Activated CD4-positive, alpha-beta T cell treated with anti-CD3 and anti-CD28 coated beads, Interleukin-2, amount 50 U/mL, for 24 hours (primary cell): ENCODE data around the gene BGN.

Source experiments
- DNase-seq, 2 donors: peaks; one replicate each; pipeline ENCODE4 v3.0.0-alpha.2; 2020; ENCODE audit warnings: low read depth in 1 of 2, low spot score in 1 of 2

The BGN gene

DNA sequence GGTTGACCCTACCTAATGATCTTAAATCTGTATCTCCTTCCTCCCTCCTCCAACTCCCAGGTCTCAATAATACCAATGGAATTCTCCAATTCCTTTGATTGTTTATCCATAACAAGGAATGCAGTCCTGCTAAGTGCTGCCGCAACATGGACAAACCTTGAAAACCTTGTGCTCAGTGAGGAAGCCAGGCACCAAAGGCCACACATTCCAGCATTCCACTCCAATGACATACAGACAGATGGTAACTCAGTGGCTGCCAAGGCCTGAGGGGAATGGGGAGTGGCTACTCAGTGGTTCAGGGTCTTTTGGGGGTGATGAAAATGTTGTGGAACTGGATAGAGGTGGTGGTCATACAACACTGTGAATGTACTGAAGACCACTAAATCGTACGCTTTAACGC lies 34.8 kb upstream of the BGN start:
- DNase-seq, result no peak

GRCh38 chrX:153460826-153461225 lies 34.0 kb upstream of the BGN start:
- DNase-seq, result peak in 1 of 2 donors; percentile 9

DNA sequence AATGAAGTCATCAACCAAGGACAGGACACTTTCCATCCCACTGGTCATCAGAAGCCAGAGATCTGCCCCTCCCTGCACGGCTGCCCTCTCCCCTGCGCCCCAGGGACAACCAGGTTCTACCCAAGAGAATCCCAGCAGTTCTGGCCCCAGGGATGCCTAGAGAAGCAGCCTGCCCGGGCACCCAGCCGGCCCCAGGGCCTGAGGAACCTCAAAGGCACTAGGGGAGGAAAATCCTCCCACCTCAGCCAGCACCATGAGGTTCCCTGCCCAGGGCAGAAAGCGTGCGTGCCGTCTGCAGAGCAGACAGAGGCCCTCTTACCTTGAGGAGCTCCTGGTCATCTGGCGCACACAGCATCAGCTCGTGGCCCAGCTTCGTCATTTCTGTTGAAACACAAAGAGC lies 32.5 kb upstream of the BGN start:
- no peak for DNase-seq

GRCh38 chrX:153463031-153463430 lies 31.7 kb upstream of the BGN start:
- no peak for DNase-seq

- DNase-seq, result no peak
Observed at GRCh38 chrX:153463556-153463955, 31.2 kb upstream of the BGN start.

DNA sequence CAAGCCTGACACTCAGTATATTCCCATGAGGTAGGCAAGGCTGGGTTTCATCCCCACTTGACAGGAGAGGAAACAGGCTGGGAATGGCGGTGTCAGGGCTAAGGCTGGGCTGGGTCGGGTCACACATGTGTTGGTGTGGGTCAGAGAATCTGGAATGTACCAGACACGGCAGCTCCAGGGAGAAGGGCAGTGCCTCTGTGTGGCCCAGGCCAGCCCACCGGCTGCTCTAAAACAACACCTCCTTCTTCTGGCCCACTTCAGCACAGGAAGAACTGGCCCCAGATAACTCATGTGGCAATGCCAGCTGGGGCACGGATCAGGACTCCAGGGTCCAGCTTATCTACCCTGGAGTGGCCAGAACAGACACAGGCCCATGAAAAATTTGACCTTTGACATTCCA lies 30.7 kb upstream of the BGN start:
- no peak for DNase-seq

DNA sequence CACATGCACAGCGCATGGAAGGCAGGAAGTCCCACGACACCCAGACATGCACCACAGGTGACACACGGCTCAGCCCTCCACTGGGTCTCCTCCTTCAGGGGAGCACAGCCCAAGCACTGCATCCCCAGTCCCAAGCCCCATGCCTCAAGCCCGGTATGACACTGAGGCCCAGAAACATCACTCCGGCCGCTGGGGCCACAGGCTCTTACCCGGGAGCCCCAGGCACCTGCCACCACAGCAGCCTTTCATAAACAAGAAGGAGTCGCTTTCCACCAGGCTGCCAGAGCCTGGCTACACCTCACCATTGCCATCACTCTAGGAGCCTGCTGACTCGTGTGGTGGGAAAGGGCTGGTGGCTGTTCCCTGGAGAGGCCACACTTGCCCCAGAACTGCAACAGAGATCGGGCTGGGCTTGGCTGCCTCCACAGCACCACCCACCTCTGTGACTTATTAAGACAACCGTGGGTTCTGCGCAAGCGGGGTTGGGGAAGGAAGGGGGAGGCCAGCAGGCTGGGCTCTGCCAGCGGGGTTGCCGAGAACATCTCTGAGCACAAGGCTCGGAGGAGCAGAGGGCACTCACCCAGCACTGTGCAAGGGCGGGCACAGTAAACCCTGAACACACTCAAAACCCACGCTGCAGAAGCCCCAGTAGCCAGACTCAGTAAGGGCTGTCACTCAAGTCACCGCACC lies 28.9 kb upstream of the BGN start:
- no peak for DNase-seq

DNA sequence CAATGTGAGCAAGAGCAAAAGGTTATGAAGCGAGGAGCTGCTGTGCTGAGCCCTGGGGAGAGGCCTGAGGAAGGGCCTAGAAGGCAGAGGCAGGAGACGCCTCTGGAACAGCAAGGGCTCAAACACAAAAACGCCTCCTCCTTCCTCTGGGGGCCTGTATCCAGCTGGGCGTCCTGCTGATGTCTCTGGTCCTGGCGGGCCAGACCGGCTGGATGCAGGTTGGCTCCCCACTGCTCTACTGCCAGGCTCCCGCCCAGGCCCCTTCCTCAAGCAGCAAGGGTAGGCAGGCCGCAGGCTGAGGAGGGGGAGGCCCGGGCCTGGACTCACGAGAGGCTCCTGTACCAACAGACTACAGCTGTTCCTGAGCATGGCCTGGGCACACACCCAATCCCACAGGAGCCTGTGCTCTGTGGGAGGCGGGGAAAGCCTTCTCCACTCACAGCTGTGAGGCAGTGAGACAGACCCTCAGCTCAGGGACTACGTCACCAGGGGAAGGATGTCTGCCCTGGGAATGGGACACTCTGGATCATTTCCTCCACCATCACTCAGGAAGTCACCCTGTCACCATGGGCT lies 26.7 kb upstream of the BGN start:
- no peak for DNase-seq

DNA sequence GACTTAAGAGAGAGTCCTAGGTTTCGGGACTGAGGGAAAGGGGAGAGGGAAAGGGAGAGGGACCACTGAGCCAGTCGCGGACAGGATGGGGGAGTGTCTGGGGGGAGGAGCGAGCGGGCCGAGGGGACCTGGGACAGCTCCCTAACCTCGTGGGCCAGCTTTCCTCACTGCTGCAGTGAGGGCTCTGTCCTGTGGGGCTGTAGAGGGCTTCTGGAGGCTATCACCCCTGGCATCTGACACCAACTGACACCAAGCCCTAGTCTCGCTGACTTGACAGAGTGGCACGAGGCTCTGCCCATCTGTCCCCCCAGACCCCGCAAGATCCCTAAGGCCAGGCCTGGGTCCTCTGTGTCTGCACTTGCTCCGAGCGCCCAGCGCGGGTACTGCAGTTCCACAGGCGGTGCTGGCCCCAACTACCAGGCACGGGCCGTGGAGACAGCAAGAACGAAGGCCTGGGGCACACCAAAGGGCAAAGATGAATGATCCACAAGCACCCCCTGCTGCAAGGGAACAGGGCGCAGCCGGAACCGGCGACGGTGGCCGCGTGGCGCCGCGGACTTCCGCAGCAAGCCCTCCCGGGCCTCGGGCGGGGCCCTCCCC lies 24.9 kb upstream of the BGN start:
- no peak for DNase-seq

- DNase-seq, result peak; percentile 72 to 82
Observed at GRCh38 chrX:153470411-153471363, 24.1 kb upstream of the BGN start, which contains the start of gene HAUS7. Gene HAUS7, minus strand, starts transcription at chrX:153470576. Its CDS starts 19 bp downstream, at chrX:153470557.

GRCh38 chrX:153471663-153472280 lies 23.0 kb upstream of the BGN start:
- DNase-seq, result no peak

DNA sequence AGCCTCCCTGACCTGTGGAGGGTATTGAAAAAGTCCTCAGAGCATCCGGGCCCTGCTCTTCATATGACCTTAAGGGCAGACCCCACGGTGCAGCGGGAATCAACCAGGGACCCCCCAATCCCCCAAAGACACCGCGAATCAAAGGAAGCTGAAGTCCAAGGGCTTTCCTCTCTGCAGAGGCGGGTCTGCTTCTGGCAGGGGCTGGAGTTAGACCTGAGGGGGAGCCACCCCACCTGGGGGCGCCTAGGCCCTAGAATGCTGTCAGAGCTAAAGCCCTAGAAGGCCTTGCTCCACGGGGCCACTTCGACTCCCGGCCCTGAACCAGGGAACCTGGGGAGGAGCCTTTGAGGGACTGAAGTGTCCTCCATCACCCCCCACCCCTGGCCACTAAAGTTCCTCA lies 21.7 kb upstream of the BGN start:
- no peak for DNase-seq

DNA sequence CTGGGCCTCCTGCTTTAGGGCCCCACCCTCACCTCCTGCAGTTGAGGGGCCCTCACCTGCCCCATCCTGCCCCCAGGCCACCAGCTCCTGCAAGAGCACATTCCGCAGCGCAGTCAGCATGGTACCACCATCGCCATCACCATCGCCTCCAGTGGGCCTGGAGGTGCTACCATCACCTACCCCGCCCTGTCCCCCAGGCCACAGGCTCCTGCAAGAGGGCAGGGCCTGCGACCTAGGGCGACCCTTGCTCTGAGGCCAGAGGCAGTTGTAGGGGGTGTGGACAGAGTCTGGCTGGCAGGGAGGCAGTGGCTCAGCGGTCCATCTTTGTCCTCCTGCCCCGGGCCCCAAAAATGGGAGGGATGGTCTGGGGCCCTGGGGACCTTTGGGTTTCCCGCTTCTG lies 20.5 kb upstream of the BGN start:
- DNase-seq, result no peak

- DNase-seq, result peak in 1 of 2 donors; percentile 10
Observed at GRCh38 chrX:153474718-153475117, 20.1 kb upstream of the BGN start.

- DNase-seq, result no peak
Observed at GRCh38 chrX:153475271-153475670, 19.5 kb upstream of the BGN start.

- DNase-seq, result no peak
Observed at GRCh38 chrX:153475751-153476281, 19.0 kb upstream of the BGN start.

GRCh38 chrX:153476666-153477363 lies 18.0 kb upstream of the BGN start:
- DNase-seq, result no peak

DNA sequence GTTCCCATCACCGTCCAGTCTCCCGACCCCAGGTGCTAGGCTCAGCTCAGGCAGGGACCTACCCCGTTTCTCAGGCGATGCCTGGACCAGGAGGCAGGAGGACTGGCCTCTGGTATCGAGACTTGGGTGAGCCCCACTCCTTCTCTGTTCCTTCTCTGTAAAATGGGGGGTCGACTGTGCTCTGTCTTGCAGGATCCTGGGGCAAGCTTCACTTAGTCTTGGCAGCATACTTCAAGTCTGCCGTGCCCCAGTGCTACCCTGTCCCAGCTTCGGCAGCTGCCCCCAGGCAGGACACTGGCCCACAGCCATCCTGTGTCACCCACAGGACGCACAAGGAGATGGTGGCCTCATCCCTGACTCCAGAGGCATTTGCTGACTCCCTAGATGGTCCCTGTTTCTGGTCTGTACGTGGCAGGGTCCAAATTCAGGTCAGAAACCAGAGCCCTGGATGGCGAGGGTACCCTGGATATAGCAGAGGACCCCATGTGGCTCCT lies 17.4 kb upstream of the BGN start:
- DNase-seq, result no peak

GRCh38 chrX:153477901-153478300 lies 16.9 kb upstream of the BGN start:
- no peak for DNase-seq

DNA sequence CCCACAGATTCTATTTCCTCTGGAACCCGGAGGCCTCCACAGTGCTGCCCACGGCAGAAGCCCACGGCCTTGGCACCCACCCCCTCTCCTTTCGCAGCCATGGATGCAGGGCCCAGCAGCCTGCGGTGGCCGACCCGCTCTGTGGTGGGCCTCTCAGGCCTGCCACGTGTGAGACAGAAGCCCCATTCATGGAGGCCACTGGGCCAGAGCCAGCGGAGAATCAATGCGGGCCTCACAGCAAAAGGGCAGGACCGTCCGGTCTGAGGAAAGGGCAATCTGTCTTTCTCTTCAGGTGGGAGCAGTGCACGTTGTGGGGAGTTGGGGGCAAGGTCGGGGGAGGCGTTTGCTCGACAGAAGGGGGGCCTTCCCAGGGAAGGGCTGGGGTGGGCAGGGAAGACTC lies 16.0 kb upstream of the BGN start:
- no peak for DNase-seq
